Stimulated activated CD4-positive, alpha-beta T cell treated with anti-CD3 and anti-CD28 coated beads, Interleukin-12 subunit alpha, Interleukin-12 subunit beta, amount 100 ng/mL, for 24 hours (primary cell): ENCODE data around the gene CACNA1G.

Experiments
- DNase-seq, 2 experiments: peaks; one replicate each; pipeline ENCODE4 v3.0.0-alpha.2; 2020; ENCODE audit warnings: low read depth in 2 of 2

Gene CACNA1G

GRCh38 chr17:50651661-50652060, 91.1 kb downstream of the CACNA1G start:
- no peak for DNase-seq

- no peak for DNase-seq
Observed at GRCh38 chr17:50653738-50654137, 93.2 kb downstream of the CACNA1G start.

GRCh38 chr17:50656509-50656908, 96.0 kb downstream of the CACNA1G start:
- DNase-seq: no peak

DNA sequence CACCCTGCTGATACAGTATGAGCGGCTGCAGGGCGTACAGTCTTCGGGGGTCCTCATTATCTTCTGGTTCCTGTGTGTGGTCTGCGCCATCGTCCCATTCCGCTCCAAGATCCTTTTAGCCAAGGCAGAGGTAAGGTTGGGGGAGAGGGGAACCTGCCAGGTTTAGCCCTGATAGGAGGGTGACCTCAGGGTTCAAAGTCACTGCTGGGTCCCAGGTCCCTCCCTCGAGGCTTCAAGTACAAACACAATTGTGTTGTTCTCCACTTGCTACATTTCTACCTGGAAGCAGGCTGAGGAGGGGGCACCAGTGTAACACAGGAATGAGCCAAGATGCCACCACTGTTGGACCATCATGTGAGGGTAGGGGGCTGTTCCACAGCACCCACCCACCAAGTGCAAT, 96.5 kb downstream of the CACNA1G start:
- no peak for DNase-seq

DNA sequence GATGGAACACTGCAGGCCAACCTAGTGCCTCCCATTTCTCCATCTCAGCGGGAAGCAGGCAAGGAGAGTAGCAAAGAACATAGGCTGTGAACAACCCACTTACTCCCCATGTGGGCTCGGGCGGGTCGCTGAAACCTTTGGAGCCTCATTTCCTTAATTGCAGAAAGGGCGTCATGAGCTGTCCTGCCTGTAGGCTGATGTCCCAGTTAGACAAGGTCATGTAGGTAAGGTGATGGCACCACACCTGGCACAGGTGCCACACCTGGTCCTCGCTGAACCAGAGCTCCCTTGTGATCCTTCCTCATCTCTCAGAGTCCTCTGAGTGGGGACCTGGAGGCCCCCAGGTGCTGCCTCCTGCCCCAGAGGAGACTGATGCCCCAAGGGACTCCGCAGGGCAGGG, 97.1 kb downstream of the CACNA1G start:
- DNase-seq: no peak

GRCh38 chr17:50658616-50659015, 98.1 kb downstream of the CACNA1G start:
- no peak for DNase-seq

DNA sequence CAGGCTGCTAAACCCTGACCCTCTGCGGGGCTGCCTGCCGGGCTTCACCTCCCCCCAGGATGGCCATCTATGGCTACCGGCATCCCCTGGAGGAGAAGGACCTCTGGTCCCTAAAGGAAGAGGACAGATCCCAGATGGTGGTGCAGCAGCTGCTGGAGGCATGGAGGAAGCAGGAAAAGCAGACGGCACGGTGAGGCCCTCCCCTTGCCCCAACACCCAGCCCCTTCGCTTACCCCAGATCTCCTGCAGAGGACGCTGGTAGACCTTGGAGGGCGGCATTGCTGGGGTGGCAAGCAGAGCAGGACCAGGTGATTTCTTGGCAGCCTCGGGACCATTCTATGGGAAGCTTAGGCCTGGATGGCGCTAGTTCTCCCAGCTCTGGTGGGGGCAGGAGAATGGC, 98.7 kb downstream of the CACNA1G start:
- DNase-seq: no peak

DNA sequence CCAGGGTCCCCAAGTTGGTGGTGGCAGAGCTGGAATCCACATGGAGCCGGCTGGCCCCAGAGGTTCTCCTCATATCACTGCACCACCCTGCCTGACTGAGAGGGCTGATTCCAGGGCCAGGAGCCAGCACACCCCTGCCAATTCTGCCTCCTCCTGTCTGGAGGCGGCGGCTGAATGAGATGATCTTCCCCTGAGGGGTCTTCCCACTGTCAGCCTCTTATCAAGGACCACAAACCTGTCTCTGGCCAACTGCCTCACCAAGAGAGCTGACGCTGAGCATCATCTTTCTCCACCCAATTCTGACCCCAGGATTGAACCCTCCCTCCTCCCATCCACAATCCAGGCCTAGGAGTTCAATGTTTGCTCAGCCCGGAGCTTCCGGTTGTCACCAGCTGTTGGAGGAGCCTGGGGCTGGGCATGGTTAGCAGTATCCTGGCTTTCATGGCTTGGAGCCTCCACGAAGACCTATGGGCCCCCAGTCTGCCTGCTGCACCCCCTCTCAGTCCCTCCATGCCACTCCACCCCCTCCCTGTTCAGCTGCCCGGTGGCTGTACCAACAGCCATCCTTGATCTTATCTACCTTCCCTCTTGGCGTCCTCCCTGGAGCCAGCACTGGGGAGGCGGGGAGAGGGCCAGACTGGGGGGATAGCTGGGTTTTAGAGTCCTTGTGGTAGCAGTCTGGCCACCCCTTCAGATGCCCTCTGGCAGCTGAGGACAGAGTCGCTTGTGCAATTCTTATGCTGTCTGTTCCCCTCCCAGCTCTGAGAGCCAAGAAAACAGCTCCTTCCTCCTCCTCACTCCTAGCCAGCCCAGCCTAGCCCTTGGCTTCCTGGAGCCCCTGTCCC, 99.7 kb downstream of the CACNA1G start:
- DNase-seq: no peak

DNA sequence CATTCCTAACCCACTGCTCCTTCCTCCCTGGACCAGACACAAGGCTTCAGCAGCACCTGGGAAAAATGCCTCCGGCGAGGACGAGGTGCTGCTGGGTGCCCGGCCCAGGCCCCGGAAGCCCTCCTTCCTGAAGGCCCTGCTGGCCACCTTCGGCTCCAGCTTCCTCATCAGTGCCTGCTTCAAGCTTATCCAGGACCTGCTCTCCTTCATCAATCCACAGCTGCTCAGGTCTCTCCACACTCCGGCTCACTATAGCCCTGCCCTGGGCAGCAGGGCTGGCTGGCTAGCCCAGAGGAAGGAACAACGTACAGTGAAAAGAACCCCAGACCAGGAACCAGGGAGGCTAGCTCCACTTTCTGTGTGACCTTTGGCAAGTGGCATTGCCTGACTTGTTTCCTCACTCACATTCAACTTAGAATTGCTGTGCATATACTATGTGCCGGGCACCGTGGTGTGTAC, 100.4 kb downstream of the CACNA1G start:
- no peak for DNase-seq

DNA sequence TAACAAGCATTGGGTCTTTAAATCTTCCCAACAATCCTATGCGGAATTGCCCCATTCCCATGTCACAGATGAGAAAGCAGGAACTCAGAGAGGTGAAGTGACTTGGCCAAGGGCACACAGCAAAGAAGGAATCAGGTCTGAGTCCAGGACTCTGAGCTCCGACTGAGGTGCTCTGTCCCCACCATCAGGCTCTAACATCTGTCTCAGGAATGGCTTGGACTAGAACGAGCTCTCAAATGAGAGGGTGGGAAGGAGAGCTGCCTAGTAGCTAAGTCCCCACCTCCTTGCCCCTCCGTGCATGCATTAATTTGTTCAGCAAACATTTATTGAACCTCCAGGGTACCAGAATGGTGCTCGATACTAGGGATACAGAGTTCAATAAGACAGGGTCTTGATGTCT, 100.8 kb downstream of the CACNA1G start:
- DNase-seq: no peak

DNA sequence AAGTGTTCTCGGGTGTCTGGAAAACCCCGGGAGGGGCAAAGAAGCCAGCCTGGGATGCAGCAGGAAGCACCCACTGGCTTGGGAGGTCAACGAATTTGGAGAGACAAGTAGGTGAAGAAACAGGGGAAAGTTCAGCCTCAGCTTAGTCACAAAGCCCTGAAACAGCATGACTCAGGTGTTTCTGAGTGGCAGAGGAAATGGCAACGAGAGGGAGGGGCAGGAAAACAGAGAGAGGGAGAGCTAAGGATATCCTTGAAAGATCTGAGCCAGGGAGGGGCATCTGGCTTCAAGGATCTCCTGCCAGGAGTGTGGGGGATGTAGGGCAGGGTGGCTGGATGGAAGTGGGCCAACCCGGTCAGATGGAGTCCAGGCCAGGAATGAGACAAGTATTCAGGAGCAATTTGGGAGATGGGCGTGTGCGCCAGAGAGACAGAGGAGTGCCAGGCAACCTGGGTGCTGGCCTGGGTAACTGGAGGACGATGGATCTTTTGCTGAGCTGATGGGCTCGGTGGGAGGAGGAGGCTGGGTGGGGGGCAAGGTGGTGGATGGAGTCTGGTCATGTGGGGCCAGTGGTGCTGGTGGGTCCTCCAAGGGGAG, 101.4 kb downstream of the CACNA1G start:
- peak in 1 of 2 experiments; percentile 17 for DNase-seq

DNA sequence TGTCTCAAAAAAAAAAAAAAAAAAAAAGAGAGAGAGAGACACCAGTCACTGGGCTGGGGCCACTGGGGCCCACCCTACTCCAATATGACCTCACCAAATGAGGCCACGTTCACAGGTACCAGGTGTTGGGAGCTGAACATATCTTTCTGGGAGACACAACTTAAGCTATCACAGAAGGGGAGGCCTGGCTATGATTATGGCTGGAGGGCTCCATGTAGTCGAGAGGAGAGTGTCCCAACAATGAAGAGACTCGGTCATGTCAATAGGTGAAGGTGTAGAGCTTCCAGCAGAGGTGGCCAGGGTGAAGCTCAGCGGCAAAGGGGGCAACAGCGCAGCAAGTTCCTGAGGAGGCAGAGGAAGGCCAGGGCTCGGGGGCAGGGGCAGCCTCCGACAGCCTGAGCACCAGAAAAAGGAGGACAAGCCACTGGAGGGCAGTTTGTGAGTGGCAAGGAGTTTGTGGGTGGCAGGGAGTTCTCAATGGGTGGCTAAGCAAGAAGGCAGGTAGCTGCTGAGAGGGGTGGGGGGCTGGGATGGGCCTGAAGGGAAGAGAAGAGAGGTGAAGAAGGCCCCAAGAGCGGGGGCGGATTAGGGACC, 102.2 kb downstream of the CACNA1G start:
- DNase-seq: no peak

GRCh38 chr17:50663812-50664374, 103.4 kb downstream of the CACNA1G start:
- DNase-seq: no peak

- DNase-seq: no peak
Observed at GRCh38 chr17:50664788-50665458, 104.4 kb downstream of the CACNA1G start.

DNA sequence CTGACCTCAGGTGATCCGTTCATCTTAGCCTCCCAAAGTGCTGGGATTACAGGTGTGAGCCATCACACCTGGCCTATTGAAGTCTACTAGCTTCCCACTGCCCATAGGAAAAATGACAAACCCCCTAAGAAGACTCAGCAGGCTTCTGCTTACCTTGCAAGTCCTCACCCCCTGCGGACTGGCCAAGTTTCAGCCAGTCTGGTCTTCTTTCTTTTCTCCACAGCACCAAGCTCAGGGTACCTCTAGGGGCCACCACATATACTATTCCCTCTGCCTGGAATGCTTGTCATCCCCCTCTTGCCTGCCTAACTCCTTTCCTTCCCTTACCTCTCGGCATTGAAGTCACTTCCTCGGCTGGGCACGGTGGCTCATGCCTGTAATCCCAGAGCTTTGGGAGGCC, 105.3 kb downstream of the CACNA1G start:
- DNase-seq: no peak

GRCh38 chr17:50666316-50666715, 105.8 kb downstream of the CACNA1G start:
- no peak for DNase-seq

DNA sequence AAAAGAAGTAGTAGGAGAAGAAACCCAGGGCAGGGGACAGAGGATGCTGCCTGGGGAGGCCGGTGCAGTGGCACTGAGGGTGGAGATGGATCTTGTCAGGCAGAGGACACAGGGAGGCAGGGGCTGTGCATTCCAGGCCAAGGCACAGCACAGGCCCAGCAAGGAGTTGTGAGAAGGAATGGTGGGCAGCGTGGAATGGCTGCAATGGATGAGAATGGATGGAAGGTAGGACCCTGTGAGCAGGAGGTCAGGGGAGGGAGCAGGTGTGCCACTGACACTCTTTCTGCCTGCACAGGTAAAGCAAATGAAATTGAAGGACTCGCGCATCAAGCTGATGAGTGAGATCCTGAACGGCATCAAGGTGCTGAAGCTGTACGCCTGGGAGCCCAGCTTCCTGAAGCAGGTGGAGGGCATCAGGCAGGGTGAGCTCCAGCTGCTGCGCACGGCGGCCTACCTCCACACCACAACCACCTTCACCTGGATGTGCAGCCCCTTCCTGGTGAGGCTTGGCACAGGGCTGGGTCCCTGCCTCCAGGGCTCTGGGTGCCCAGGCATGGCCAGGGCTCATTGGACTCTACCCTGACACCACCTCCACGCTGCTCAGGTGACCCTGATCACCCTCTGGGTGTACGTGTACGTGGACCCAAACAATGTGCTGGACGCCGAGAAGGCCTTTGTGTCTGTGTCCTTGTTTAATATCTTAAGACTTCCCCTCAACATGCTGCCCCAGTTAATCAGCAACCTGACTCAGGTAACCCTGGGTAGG, 106.9 kb downstream of the CACNA1G start:
- DNase-seq: no peak

DNA sequence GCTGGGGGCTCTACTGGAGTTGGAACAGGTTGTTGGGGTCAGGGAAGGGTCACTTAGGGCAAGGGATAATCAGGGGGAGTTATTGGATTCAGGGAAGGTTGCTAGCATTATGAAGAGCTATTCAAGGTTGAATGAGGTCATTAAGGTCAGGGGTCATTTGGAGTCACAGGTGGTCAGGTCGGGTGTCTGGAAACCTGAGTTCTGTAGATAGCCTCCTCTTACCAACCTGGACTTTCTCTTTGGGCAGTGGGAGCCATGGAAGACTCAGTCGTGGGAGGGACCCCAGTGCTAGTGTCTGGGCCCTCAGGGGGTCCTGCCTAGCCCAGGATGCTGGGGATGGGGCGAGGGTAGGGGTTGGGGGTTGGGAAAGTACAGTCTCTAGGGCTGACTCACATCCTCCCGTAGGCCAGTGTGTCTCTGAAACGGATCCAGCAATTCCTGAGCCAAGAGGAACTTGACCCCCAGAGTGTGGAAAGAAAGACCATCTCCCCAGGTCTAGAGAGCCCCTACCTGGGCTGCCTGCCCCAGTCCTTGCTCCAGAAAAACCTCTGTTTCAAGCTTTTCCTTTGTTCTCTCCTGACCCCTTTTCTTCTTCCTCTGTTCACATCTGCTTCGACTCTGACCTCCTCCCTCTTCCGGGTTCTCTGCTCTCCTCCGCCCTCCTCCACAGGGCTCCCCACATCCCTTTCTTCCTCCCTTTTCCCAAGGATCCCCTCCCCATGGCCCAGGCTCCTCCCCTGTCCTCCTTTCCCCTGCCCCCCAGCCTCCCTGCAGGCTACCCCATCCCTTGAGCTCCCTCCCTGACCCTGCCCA, 107.7 kb downstream of the CACNA1G start:
- DNase-seq: no peak

DNA sequence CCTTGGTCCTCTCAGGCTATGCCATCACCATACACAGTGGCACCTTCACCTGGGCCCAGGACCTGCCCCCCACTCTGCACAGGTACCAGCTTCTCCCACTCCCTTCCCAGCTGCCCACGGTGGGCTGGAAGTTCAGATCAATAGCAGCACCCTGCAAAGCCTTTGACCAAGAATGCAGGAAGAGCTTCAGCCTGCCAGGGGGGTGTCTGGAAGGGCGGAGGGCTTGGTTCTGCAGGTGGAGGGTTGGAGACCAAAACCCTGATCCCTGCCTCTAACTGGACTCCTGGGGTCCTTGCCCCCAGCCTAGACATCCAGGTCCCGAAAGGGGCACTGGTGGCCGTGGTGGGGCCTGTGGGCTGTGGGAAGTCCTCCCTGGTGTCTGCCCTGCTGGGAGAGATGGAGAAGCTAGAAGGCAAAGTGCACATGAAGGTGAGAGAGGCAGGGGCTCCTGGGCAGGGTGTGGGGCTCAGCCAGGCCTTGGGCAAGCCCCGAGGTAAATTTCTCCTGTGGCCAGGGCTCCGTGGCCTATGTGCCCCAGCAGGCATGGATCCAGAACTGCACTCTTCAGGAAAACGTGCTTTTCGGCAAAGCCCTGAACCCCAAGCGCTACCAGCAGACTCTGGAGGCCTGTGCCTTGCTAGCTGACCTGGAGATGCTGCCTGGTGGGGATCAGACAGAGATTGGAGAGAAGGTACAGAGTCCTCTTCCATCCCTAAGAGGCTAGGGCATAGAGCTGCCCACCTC, 108.5 kb downstream of the CACNA1G start:
- DNase-seq: no peak

- no peak for DNase-seq
Observed at GRCh38 chr17:50672071-50672470, 111.6 kb downstream of the CACNA1G start.
